ENCODE results near the gene SLC1A4.

Gene SLC1A4

GRCh38 chr2:65067806-65068553 lies 78.8 kb downstream of the SLC1A4 start:
- no peak overlapping the region for H3K27ac ChIP-seq (ENCODE audit: extremely low read depth, low read depth, low read length)
- no peaks in the 10 kb centered on the region for H3K4me1 ChIP-seq (ENCODE audit: control insufficient read depth, insufficient read depth, low read length)
- no peaks in the 10 kb centered on the region for H3K9me3 ChIP-seq (ENCODE audit: control insufficient read depth, insufficient read depth, low read depth, low read length)
- peaks cover 0 to 42% of the 10 kb centered on the region in 2 experiments; a peak in 1 of 3 replicates for H3K36me3 ChIP-seq (ENCODE audit: control insufficient read depth in 2 of 2, insufficient read depth in 1 of 2, low read length in 2 of 2)
- ChIA-PET POLR2A (interaction anchor here (0.8 to 1.3 kb wide), 2 partner anchors 11 to 12 kb away, joined by 3 read pairs; partner anchors contain the start of gene CEP68), CTCF (interaction anchor here (0.6 to 1.3 kb wide), 2 partner anchors 9 to 28 kb away, joined by 3 read pairs; no protein-coding TSS in a partner anchor)
- TF ChIP-seq ZBTB17 (tag by site-specific recombination; IDR thresholded peaks at IDR 0.05) (0 out of 2 replicates have a peak, but pooled peaks have one; percentile 42), ZNF670 (tag by site-specific recombination; IDR thresholded peaks at IDR 0.05; ENCODE audit: low read depth) (no peak), ZNF600 (tag by site-specific recombination; IDR thresholded peaks at IDR 0.05) (peak; percentile 48; the same call in 1 of the 2 replicates)
- no peak overlapping the region for H3K4me3 ChIP-seq (ENCODE audit: low read depth, low read length)

- no peak for TF ChIP-seq PRDM6 (tag by site-specific recombination; IDR thresholded peaks at IDR 0.05)
- no peak for TF ChIP-seq ZNF548 (tag by site-specific recombination; IDR thresholded peaks at IDR 0.05)
- TF ChIP-seq KLF7 (tag by site-specific recombination; IDR thresholded peaks at IDR 0.05; ENCODE audit: borderline replicate concordance): no peak
- TF ChIP-seq ZNF138 (tag by site-specific recombination; IDR thresholded peaks at IDR 0.05; ENCODE audit: borderline replicate concordance): no peak
- TF ChIP-seq ZFP69B (tag by site-specific recombination; IDR thresholded peaks at IDR 0.05): no peak
- TF ChIP-seq IKZF3 (tag by site-specific recombination; IDR thresholded peaks at IDR 0.05): no peak
- TF ChIP-seq OVOL3 (tag by site-specific recombination; IDR thresholded peaks at IDR 0.05): no peak
- TF ChIP-seq ZNF37A (tag by site-specific recombination; IDR thresholded peaks at IDR 0.05): no peak
- TF ChIP-seq REPIN1 (tag by site-specific recombination; IDR thresholded peaks at IDR 0.05; ENCODE audit: low read depth): no peak
- TF ChIP-seq ZNF529 (tag by site-specific recombination; IDR thresholded peaks at IDR 0.05; ENCODE audit: insufficient replicate concordance): no peak
- TF ChIP-seq ZNF837 (tag by site-specific recombination; IDR thresholded peaks at IDR 0.05): no peak
- no peak for TF ChIP-seq ZSCAN4 (tag by site-specific recombination; IDR thresholded peaks at IDR 0.05)
- no peak overlapping the region for H3K27ac ChIP-seq (ENCODE audit: extremely low read depth, low read depth, low read length)
- H3K4me3 ChIP-seq (ENCODE audit: low read depth, low read length): no peak overlapping the region
- H3K36me3 ChIP-seq (ENCODE audit: control insufficient read depth in 2 of 2, insufficient read depth in 1 of 2, low read length in 2 of 2): peaks cover 3 to 57% of the 10 kb centered on the region in 2 experiments
- no peaks in the 10 kb centered on the region for H3K9me3 ChIP-seq (ENCODE audit: control insufficient read depth, insufficient read depth, low read depth, low read length)
- ChIA-PET CTCF (interaction anchor here (0.6 to 1.3 kb wide), 4 partner anchors 8 to 417 kb away, joined by 3 to 4 read pairs (median 3); no protein-coding TSS in a partner anchor), POLR2A (interaction anchor here (1.3 kb wide), 1 partner anchor 13 kb away, joined by 3 read pairs; the partner anchor contains the start of gene CEP68)
- no peaks in the 10 kb centered on the region for H3K4me1 ChIP-seq (ENCODE audit: control insufficient read depth, insufficient read depth, low read length)
Observed at GRCh38 chr2:65069439-65069824, 80.2 kb downstream of the SLC1A4 start.

GRCh38 chr2:65070172-65070830 lies 81.1 kb downstream of the SLC1A4 start:
- no peaks in the 10 kb centered on the region for H3K9me3 ChIP-seq (ENCODE audit: control insufficient read depth, insufficient read depth, low read depth, low read length)
- ChIA-PET CTCF (interaction anchor here (0.6 to 1.4 kb wide), 4 partner anchors 16 to 157 kb away, joined by 3 to 6 read pairs (median 3); no protein-coding TSS in a partner anchor), POLR2A (interaction anchor here (1.0 kb wide), 1 partner anchor 60 kb away, joined by 5 read pairs; the partner anchor contains the start of gene RAB1A)
- TF ChIP-seq ZNF549 (tag by site-specific recombination; IDR thresholded peaks at IDR 0.05): no peak
- TF ChIP-seq, protein P1, sequence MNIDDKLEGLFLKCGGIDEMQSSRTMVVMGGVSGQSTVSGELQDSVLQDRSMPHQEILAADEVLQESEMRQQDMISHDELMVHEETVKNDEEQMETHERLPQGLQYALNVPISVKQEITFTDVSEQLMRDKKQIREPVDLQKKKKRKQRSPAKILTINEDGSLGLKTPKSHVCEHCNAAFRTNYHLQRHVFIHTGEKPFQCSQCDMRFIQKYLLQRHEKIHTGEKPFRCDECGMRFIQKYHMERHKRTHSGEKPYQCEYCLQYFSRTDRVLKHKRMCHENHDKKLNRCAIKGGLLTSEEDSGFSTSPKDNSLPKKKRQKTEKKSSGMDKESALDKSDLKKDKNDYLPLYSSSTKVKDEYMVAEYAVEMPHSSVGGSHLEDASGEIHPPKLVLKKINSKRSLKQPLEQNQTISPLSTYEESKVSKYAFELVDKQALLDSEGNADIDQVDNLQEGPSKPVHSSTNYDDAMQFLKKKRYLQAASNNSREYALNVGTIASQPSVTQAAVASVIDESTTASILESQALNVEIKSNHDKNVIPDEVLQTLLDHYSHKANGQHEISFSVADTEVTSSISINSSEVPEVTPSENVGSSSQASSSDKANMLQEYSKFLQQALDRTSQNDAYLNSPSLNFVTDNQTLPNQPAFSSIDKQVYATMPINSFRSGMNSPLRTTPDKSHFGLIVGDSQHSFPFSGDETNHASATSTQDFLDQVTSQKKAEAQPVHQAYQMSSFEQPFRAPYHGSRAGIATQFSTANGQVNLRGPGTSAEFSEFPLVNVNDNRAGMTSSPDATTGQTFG (tag by site-specific recombination; IDR thresholded peaks at IDR 0.05; ENCODE audit: borderline replicate concordance): no peak
- no peak for TF ChIP-seq YY2 (tag by site-specific recombination; IDR thresholded peaks at IDR 0.05)
- TF ChIP-seq ZNF747 (tag by site-specific recombination; IDR thresholded peaks at IDR 0.05): no peak
- H3K36me3 ChIP-seq (ENCODE audit: control insufficient read depth in 2 of 2, insufficient read depth in 1 of 2, low read length in 2 of 2): peaks cover 12 to 61% of the 10 kb centered on the region in 2 experiments
- H3K4me1 ChIP-seq (ENCODE audit: control insufficient read depth, insufficient read depth, low read length): peaks cover 2% of the 10 kb centered on the region; the same call in 1 of the 2 replicates
- no peak overlapping the region for H3K27ac ChIP-seq (ENCODE audit: extremely low read depth, low read depth, low read length)
- H3K4me3 ChIP-seq (ENCODE audit: low read depth, low read length): no peak overlapping the region

Data from HEK293 (cell line).